HG02938 (cell line): ENCODE data around the gene SLC39A7.

Experiments used
- ATAC-seq: cut with Tn5 transposase; IDR thresholded peaks from one replicate; pipeline ENCODE4 v1.9.1; 2021; ENCODE audit warnings: mild to moderate bottlenecking, moderate library complexity; ENCODE audit not compliant: unreplicated experiment

Gene SLC39A7

GRCh38 chr6:33189164-33189563 is 11.5 kb upstream of the SLC39A7 start:
- no peak for ATAC-seq

- ATAC-seq = no peak
These were observed 10.8 kb upstream of the SLC39A7 start for GRCh38 chr6:33189625-33190448.

DNA sequence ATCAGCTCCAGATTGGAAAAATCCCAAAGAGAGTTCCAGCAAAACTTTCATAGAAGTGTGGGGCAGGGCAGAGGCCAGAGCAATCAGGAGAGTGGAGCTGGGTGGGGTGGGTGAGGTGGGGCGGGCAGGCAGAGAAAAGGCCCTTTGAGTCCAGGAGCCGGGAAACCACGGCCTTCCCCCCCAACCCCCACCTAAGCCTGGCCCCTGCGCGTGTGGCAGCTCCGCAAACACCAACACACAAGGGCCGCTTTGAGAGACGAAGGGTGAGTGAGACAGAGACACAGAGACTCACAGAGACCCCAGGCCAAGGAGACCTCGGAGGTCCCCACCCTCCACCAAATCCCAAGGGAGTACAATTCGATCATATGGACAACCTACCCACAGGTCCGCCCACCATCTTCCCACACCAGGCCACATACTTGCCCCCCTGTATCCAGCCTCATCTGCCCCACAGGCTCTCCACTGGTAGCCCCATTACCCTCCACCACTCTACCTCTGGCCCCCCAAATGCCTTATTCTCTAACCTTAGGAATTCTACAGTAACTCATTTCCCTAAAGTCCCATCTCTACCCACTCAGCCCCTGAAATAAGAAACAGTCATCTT is 10.1 kb upstream of the SLC39A7 start:
- no peak for ATAC-seq

- no peak for ATAC-seq
These were observed 9.1 kb upstream of the SLC39A7 start for GRCh38 chr6:33191383-33192104.

- ATAC-seq = no peak
These were observed 8.5 kb upstream of the SLC39A7 start, which contains the start of gene COL11A2 for GRCh38 chr6:33192105-33192646. COL11A2 (minus strand) TSS chr6:33192467; CDS start chr6:33192240, 227 bp downstream.

GRCh38 chr6:33192671-33193602 is 7.7 kb upstream of the SLC39A7 start:
- no peak for ATAC-seq

- no peak for ATAC-seq
These were observed 7.0 kb upstream of the SLC39A7 start for GRCh38 chr6:33193619-33194018.

- ATAC-seq = no peak
These were observed 6.2 kb upstream of the SLC39A7 start for GRCh38 chr6:33194431-33194979.

- ATAC-seq = no peak
These were observed 5.1 kb upstream of the SLC39A7 start for GRCh38 chr6:33195304-33196165.

- no peak for ATAC-seq
These were observed 3.1 kb upstream of the SLC39A7 start for GRCh38 chr6:33197431-33198048.

- ATAC-seq = no peak
These were observed 2.4 kb upstream of the SLC39A7 start for GRCh38 chr6:33198159-33198852.

- ATAC-seq = no peak
These were observed 1.7 kb upstream of the SLC39A7 start for GRCh38 chr6:33198853-33199436.

GRCh38 chr6:33199687-33200218 is 914 bp upstream of the SLC39A7 start:
- ATAC-seq = peak; percentile 13

- ATAC-seq = no peak
These were observed 479 bp downstream of the SLC39A7 start for GRCh38 chr6:33201147-33201545.

DNA sequence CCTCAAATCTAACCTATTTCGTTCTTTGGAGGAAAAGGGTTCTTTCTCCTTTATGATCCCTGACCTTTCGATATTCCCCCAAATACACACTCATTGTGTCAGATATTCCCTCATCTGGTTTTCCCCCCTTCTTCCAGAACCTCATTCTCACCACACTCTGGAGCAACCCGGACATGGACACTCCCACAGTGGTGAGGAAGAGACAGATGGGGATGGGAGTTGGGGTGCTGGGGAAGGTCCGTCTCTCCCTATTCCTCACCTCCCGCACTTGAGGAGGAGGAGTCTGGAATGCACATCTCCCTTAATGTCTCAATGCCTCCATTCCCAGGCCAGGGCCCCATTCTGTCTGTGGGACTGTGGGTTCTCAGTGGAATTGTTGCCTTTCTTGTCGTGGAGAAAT is 1.3 kb downstream of the SLC39A7 start:
- no peak for ATAC-seq

DNA sequence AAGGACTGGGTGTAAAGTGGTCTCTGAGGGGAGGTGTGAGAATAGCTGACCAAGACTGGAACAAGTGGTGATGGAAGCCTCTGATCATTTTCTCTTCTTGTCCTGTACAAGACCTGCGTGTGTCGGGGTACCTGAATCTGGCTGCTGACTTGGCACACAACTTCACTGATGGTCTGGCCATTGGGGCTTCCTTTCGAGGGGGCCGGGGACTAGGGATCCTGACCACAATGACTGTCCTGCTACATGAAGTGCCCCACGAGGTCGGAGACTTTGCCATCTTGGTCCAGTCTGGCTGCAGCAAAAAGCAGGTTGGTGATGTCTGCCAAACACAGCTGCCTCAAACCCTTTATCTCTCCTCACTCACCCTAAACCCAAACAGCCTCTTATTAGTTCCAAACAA is 2.1 kb downstream of the SLC39A7 start:
- ATAC-seq = no peak

GRCh38 chr6:33203443-33204164 is 2.9 kb downstream of the SLC39A7 start:
- ATAC-seq = no peak
